ENCODE results near the gene BABAM2. TPM values are rescaled to one million over a fixed set of nuclear protein-coding genes. Genes with fewer than 3 reads are reported as not detected.

BABAM2 gene
- total and polyA plus RNA-seq, 10 of the 15 experiments (the other 5 are each of a cell fraction or from before 2014, with no cell fraction given): 30.7 to 59.9 (median 44.5) TPM

GRCh38 chr2:28101123-28101522 is 210.6 kb downstream of the BABAM2 start:
- Histone ChIP-seq H3K27me3 (replicated peaks in 1 of 2; ENCODE audit: control insufficient read depth in 2 of 2, insufficient read depth in 2 of 2, low read length in 1 of 2) (no peaks in the 10 kb centered on the region), H3K9ac (ENCODE audit: control insufficient read depth, insufficient read depth, low read length) (no peak overlapping the region), H3K4me1 (ENCODE audit: control insufficient read depth, insufficient read depth, low read length) (no peaks in the 10 kb centered on the region), H4K20me1 (ENCODE audit: control insufficient read depth, insufficient read depth) (no peaks in the 10 kb centered on the region), H3K27ac (ENCODE audit: control insufficient read depth, insufficient read depth) (no peak overlapping the region), H3K9me3 (replicated peaks; ENCODE audit: control insufficient read depth, insufficient read depth, low read length) (no peaks in the 10 kb centered on the region), H3K4me3 (no peak overlapping the region), H3K79me2 (ENCODE audit: control insufficient read depth, insufficient read depth, low read length) (no peaks in the 10 kb centered on the region), H2AFZ (ENCODE audit: control insufficient read depth, low read depth, low read length) (no peak overlapping the region), H3K36me3 (ENCODE audit: control insufficient read depth in 2 of 2, insufficient read depth in 2 of 2, low read length in 1 of 2) (no peaks in the 10 kb centered on the region), H3K4me2 (ENCODE audit: control insufficient read depth, insufficient read depth) (no peak overlapping the region)
- no peak for DNase-seq (ENCODE audit: low read depth, low spot score)
- WGBS (ENCODE audit: insufficient coverage, insufficient replicate concordance, low lambda C conversion rate, missing lambda C conversion rate): 79% methylated on average over 2 of the region's 2 CpGs
- ATAC-seq: no peak
- BruUV-seq (replicated peaks): no TSS peak
- intact Hi-C loops (cut with micrococcal nuclease; ENCODE audit: unreplicated experiment): no loop called here
- POLR2A ChIA-PET: no interaction called here
- SMC1A ChIA-PET (ENCODE audit: uncharacterized antibody, unreplicated experiment): interaction anchor here (1.0 kb wide), 1 partner anchor 33 kb away, joined by 3 read pairs; no protein-coding TSS in a partner anchor
- RAD21 ChIA-PET (ENCODE audit: unreplicated experiment): no interaction called here
- TF ChIP-seq BRCA1 (IDR thresholded peaks at IDR 0.05; ENCODE audit: low read depth, low read length): no peak
- TF ChIP-seq SIX5 (IDR thresholded peaks at IDR 0.05; ENCODE audit: low read depth, low read length, severe bottlenecking): no peak
- TF ChIP-seq SREBF1 (IDR thresholded peaks at IDR 0.05; ENCODE audit: low read length): no peak
- no peak for TF ChIP-seq BCL3 (IDR thresholded peaks at IDR 0.05; ENCODE audit: borderline replicate concordance, insufficient read depth, low read depth, low read length, poor library complexity, severe bottlenecking)
- no peak for TF ChIP-seq ELK1 (IDR thresholded peaks at IDR 0.05; ENCODE audit: low read depth, low read length)
- no peak for TF ChIP-seq PML (IDR thresholded peaks at IDR 0.05; ENCODE audit: low read length)
- no peak for TF ChIP-seq USF2 (IDR thresholded peaks at IDR 0.05; ENCODE audit: borderline replicate concordance, low read depth, low read length)
- no peak for TF ChIP-seq GABPA (IDR thresholded peaks at IDR 0.05; ENCODE audit: low read depth)
- no peak for TF ChIP-seq CTCF (IDR thresholded peaks at IDR 0.05 in 2 of 3, conservative IDR thresholded peaks at IDR 0.05 in 1 of 3; ENCODE audit: control insufficient read depth in 2 of 3, extremely low read depth in 1 of 3, insufficient read depth in 1 of 3, low read depth in 3 of 3, low read length in 3 of 3)
- TF ChIP-seq BMI1 (IDR thresholded peaks at IDR 0.05; ENCODE audit: borderline replicate concordance): no peak
- TF ChIP-seq TARDBP (IDR thresholded peaks at IDR 0.05; ENCODE audit: borderline replicate concordance): no peak
- no peak for TF ChIP-seq RELB (IDR thresholded peaks at IDR 0.05; ENCODE audit: low read depth)
- no peak for TF ChIP-seq CEBPZ (IDR thresholded peaks at IDR 0.05; ENCODE audit: low read depth, low read length)
- no peak for FAIRE-seq
- CTCF ChIA-PET: interaction anchor here (0.6 kb wide), 1 partner anchor 12 kb away, joined by 3 read pairs; no protein-coding TSS in a partner anchor
- in situ Hi-C loops (cut with MboI): no loop called here
